ENCODE data around the gene HMGXB4.

DNA sequence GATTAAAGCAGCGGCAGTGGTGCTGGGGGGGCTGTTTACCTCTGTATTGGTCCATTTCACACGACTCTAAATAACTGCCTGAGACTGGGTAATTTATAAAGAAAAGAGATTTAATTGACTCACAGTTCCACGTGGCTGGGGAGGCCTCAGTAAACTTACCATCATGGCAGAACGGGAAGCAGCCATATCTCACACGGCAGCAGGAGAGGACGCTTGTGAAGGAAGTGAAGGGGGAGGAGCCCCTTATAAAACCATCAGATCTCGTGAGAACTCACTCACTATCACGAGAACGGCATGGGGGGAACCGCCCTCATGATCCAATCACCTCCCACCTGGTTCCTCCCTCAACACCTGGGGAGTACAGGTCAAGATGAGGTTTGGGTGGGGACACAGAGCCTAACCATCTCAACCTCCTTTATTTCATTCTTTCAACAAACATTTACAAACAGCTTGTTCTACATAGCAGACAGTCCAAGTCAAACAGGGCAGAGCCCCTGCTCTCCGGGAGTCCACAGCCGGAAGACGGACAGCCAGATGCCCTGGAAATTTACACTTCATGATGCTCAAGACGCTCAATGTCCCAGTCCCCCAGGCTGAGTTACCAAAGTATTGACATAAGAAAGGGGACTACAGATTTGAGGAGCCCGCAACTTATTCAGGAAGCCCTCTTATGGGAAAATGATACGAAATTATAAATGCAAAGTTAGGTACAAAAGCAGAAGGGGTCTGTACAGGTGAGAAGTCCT, 26.3 kb upstream of the HMGXB4 start:
- no peak for TF ChIP-seq POLR2A (IDR thresholded peaks at IDR 0.05)
- TF ChIP-seq, protein P1, sequence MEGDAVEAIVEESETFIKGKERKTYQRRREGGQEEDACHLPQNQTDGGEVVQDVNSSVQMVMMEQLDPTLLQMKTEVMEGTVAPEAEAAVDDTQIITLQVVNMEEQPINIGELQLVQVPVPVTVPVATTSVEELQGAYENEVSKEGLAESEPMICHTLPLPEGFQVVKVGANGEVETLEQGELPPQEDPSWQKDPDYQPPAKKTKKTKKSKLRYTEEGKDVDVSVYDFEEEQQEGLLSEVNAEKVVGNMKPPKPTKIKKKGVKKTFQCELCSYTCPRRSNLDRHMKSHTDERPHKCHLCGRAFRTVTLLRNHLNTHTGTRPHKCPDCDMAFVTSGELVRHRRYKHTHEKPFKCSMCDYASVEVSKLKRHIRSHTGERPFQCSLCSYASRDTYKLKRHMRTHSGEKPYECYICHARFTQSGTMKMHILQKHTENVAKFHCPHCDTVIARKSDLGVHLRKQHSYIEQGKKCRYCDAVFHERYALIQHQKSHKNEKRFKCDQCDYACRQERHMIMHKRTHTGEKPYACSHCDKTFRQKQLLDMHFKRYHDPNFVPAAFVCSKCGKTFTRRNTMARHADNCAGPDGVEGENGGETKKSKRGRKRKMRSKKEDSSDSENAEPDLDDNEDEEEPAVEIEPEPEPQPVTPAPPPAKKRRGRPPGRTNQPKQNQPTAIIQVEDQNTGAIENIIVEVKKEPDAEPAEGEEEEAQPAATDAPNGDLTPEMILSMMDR (IDR thresholded peaks at IDR 0.05): no peak

Measured in testis (tissue), 2 donors.